Tibial nerve (tissue), 4 donors: Measurements from ENCODE around the gene GTSE1.

Experiments
- CTCF ChIP-seq, 5 experiments: fragments of 200-600 bp in 3 of 5; fragments of 450-650 bp in 2 of 5; sonication (generic) in 3 of 5; IDR thresholded peaks; one replicate each; pipeline ENCODE4 v1.5.1; 2016 to 2019; ENCODE audit warnings: antibody characterized with exemption in 5 of 5, mild to moderate bottlenecking in 3 of 5, moderate library complexity in 2 of 5
- EP300 ChIP-seq, 2 donors: sonication (generic); formaldehyde crosslinking; IDR thresholded peaks; one replicate each; pipeline ENCODE4 v1.6.1; 2017; ENCODE audit warnings: antibody characterized with exemption in 2 of 2, mild to moderate bottlenecking in 1 of 2

- no peak for TF ChIP-seq CTCF (IDR thresholded peaks at IDR 0.05)
- TF ChIP-seq EP300 (IDR thresholded peaks at IDR 0.05), result no peak
Observed at GRCh38 chr22:46366327-46366731, 69.7 kb downstream of the GTSE1 start.
